Panc1 (cell line): ENCODE results near the gene APLN. TPM values are rescaled to one million over a fixed set of nuclear protein-coding genes. Genes with fewer than 3 reads are reported as not detected.

Source experiments
- ATAC-seq: fragments of 200-7000 bp; cut with Tn5 transposase; 2 replicates; pipeline ENCODE4 v1.9.1; 2020; ENCODE audit warnings: mild to moderate bottlenecking, moderate library complexity
- Bru-seq: library from RNA; stranded (reverse); fragments of 400-500 nt; gene quantifications from one replicate; lab custom pipeline; 2021; lab: Mats Ljungman, UMichigan
- BruChase-seq, 2 experiments: library from RNA; stranded (reverse); fragments of 400-500 nt; gene quantifications; one replicate each; lab custom pipeline; 2021; lab: Mats Ljungman, UMichigan
- BruUV-seq: library from RNA; stranded (reverse); fragments of 400-500 nt; replicated peaks from 2 replicates; lab custom pipeline; 2021; lab: Mats Ljungman, UMichigan
- CTCF ChIA-PET: fragments of 300-600 bp; sonication (Branson Sonifier 250); formaldehyde crosslinking; loops from one replicate; lab custom pipeline; 2022; ENCODE audit warnings: antibody characterized with exemption; lab: Charles Lee
- POLR2A ChIA-PET: fragments of 300-600 bp; sonication (Branson Sonifier 250); formaldehyde crosslinking; loops from one replicate; lab custom pipeline; 2022; ENCODE audit warnings: antibody characterized with exemption; lab: Charles Lee
- DNase-seq: peaks from one replicate; pipeline ENCODE4 v3.0.0-alpha.2; 2010; ENCODE audit warnings: low read depth, low spot score
- H3K27ac ChIP-seq: 2 replicates; pipeline ENCODE4 v1.5.1; 2011; ENCODE audit warnings: mild to moderate bottlenecking, low read length, inconsistent platforms
- H3K27me3 ChIP-seq: fragments of 200-500 bp; sonication (Bioruptor generic); 2 replicates; pipeline ENCODE4 v1.6.0; 2014; ENCODE audit warnings: low read length, inconsistent platforms; ENCODE audit not compliant: control insufficient read depth, insufficient read depth
- H3K36me3 ChIP-seq: fragments of 200-500 bp; sonication (Bioruptor generic); 2 replicates; pipeline ENCODE4 v1.5.1; 2014; ENCODE audit warnings: inconsistent platforms, mild to moderate bottlenecking, low read length, moderate library complexity; ENCODE audit not compliant: control insufficient read depth, insufficient read depth
- H3K4me1 ChIP-seq: 2 replicates; pipeline ENCODE4 v1.5.1; 2011; ENCODE audit warnings: inconsistent platforms, mild to moderate bottlenecking, low read length, moderate library complexity; ENCODE audit not compliant: control insufficient read depth, insufficient read depth
- H3K4me3 ChIP-seq, 2 experiments: 2 replicates each; pipeline ENCODE4 v1.5.1; 2011 to 2012; ENCODE audit warnings: low read depth in 2 of 2, low read length in 2 of 2, mild to moderate bottlenecking in 2 of 2, inconsistent platforms in 1 of 2, moderate library complexity in 1 of 2
- H3K9me3 ChIP-seq: fragments of 200-500 bp; sonication (Bioruptor generic); 2 replicates; pipeline ENCODE4 v1.5.1; 2014; ENCODE audit warnings: low read depth, mild to moderate bottlenecking, inconsistent platforms, low read length, moderate library complexity; ENCODE audit not compliant: control insufficient read depth, insufficient read depth
- CTCF ChIP-seq: fragments of 450-650 bp; IDR thresholded peaks from 2 replicates; pipeline ENCODE4 v1.5.1; 2017; ENCODE audit warnings: mild to moderate bottlenecking
- POLR2AphosphoS5 ChIP-seq: IDR thresholded peaks from 2 replicates; pipeline ENCODE4 v1.6.1; 2012; ENCODE audit warnings: mild to moderate bottlenecking, low read depth, low read length, moderate library complexity
- REST ChIP-seq, 2 experiments: IDR thresholded peaks; 2 replicates each; pipeline ENCODE4 v1.6.1; 2011 to 2012; ENCODE audit warnings: low read depth in 2 of 2, control low read depth in 1 of 2, low read length in 1 of 2, mild to moderate bottlenecking in 1 of 2, moderate library complexity in 1 of 2; ENCODE audit not compliant: insufficient read depth in 1 of 2
- SIN3A ChIP-seq: IDR thresholded peaks from 2 replicates; pipeline ENCODE4 v1.6.1; 2012; ENCODE audit warnings: low read depth, mild to moderate bottlenecking, low read length, moderate library complexity, borderline replicate concordance; ENCODE audit not compliant: insufficient read depth
- TCF7L2 ChIP-seq: IDR thresholded peaks from 2 replicates; pipeline ENCODE4 v1.6.1; 2011; ENCODE audit warnings: mild to moderate bottlenecking, low read depth, low read length, inconsistent platforms
- in situ Hi-C: cut with HindIII; loops from 2 replicates; pipeline ENCODE4 v1.10.0; 2016; ENCODE audit warnings: low sequenced_read_pairs, low pct_unique_long_range_greater_than_20kb
- intact Hi-C: fragments of 100-400 bp; cut with micrococcal nuclease; formaldehyde crosslinking; loops from one replicate; pipeline ENCODE4 v1.10.0; 2022; ENCODE audit not compliant: unreplicated experiment
- long read RNA-seq: library from polyadenylated mRNA; unstranded; transcript quantifications from one replicate; pipeline ENCODE4 v2.0.0, GENCODE V29; 2021; ENCODE audit not compliant: unreplicated experiment
- polyA plus RNA-seq: library from polyadenylated mRNA; unstranded; fragments of >200 nt; gene quantifications from one replicate; pipeline ENCODE4 v1.2.1, GENCODE V29; 2012; ENCODE audit warnings: missing spikeins; ENCODE audit not compliant: insufficient read length
- total RNA-seq: library from RNA; stranded (reverse); gene quantifications from one replicate; pipeline ENCODE4 v1.2.1, GENCODE V29; 2021; ENCODE audit not compliant: unreplicated experiment

The APLN gene
- total RNA-seq = 1.1 TPM
- polyA plus RNA-seq = 0.70 TPM
- Bru-seq, nascent RNA = percentile 23 among the genes with signal in this experiment
- percentile 31 among the genes with signal in this experiment for BruChase-seq, experiment 1, labeled RNA remaining after a 2-hour chase
- percentile 36 among the genes with signal in this experiment for BruChase-seq, experiment 2, labeled RNA remaining after a 6-hour chase
- long read RNA-seq, partial matches to known transcripts = 0 of 2 reads
- long read RNA-seq, other reads (novel, unspliced or antisense) = 2 of 2 reads

- H3K9me3 ChIP-seq = no peaks in the 10 kb centered on the region
- CTCF ChIA-PET = interaction anchor here (0.6 to 2.4 kb wide), 6 partner anchors 18 to 1717 kb away, joined by 3 to 12 read pairs (median 6); no protein-coding TSS in a partner anchor
- H3K4me3 ChIP-seq = peak within 1 kb of the TSS; percentile 46 to 58
- no TSS peak for BruUV-seq
- POLR2A ChIA-PET = interaction anchor here (0.6 kb wide), 1 partner anchor 37 kb away, joined by 3 read pairs; no protein-coding TSS in a partner anchor
- TF ChIP-seq TCF7L2 = no peak
- peak in 1 of 2 experiments; percentile 13; a peak in 1 of 4 replicates for TF ChIP-seq REST (IDR thresholded peaks at IDR 0.05; ENCODE audit: insufficient read depth in 1 of 2, low read depth in 2 of 2, low read length in 1 of 2)
- H3K4me1 ChIP-seq = peaks cover 8% of the 10 kb centered on the region
- no peak for DNase-seq
- ATAC-seq = peak; percentile 79
- H3K27me3 ChIP-seq = no peaks in the 10 kb centered on the region
- H3K36me3 ChIP-seq = no peaks in the 10 kb centered on the region
- no peak within 1 kb of the TSS for H3K27ac ChIP-seq
- in situ Hi-C loops = no loop called here
- intact Hi-C loops = loop anchor here (1.0 kb wide), 1 partner anchor 71 kb away; no protein-coding TSS in a partner anchor
These were observed at the start of gene APLN for GRCh38 chrX:129654652-129655546. TSS of gene APLN (minus strand) at chrX:129654956. CDS start at chrX:129654630, 326 bp downstream.

- H3K27me3 ChIP-seq = no peaks in the 10 kb centered on the region
- H3K4me1 ChIP-seq = no peaks in the 10 kb centered on the region
- ChIA-PET POLR2A (no interaction called here), CTCF (no interaction called here)
- in situ Hi-C loops (no loop called here), intact Hi-C loops (no loop called here)
- H3K36me3 ChIP-seq = no peaks in the 10 kb centered on the region
- DNase-seq = no peak
- no peaks in the 10 kb centered on the region for H3K9me3 ChIP-seq
- TF ChIP-seq POLR2AphosphoS5 (no peak), CTCF (no peak), TCF7L2 (no peak), SIN3A (no peak), REST (IDR thresholded peaks at IDR 0.05; ENCODE audit: insufficient read depth in 1 of 2, low read depth in 2 of 2, low read length in 1 of 2) (no peak)
- no peak for ATAC-seq
- H3K27ac ChIP-seq = no peak overlapping the region
- BruUV-seq = no TSS peak
- H3K4me3 ChIP-seq = no peak overlapping the region
These were observed 49.7 kb upstream of the APLN start for GRCh38 chrX:129704491-129704890.
